CD4-positive, alpha-beta T cell treated with Interleukin-15 for 1 hour (primary cell): ENCODE results near the gene CCDC78.
"Not testable (repeated sequence)": the region's sequence is repeated elsewhere in the genome, so short reads cannot be mapped to it uniquely, and the experiment has no call there.

Source experiments
- DNase-seq: peaks from one replicate; pipeline ENCODE4 v3.0.0-alpha.2; 2020

Gene CCDC78

DNA sequence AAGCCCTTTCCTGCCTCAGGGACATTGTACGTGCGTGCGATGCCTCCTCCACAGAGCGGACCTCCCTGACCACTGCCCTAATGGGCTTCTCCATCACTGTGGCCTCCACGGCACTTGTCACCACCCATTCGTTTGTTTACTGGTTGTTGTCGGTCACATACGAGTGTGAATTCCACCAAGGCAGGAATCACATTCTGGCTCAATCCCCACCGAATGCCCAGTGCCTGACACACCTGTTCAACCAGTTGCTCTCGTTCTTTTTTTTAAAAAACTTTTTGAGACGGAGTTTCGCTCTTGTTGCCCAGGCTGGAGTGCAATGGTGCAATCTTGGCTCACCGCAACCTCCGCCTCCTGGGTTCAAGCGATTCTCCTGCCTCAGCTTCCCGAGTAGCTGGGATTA lies 35.0 kb downstream of the CCDC78 start:
- DNase-seq: not testable (repeated sequence)

DNA sequence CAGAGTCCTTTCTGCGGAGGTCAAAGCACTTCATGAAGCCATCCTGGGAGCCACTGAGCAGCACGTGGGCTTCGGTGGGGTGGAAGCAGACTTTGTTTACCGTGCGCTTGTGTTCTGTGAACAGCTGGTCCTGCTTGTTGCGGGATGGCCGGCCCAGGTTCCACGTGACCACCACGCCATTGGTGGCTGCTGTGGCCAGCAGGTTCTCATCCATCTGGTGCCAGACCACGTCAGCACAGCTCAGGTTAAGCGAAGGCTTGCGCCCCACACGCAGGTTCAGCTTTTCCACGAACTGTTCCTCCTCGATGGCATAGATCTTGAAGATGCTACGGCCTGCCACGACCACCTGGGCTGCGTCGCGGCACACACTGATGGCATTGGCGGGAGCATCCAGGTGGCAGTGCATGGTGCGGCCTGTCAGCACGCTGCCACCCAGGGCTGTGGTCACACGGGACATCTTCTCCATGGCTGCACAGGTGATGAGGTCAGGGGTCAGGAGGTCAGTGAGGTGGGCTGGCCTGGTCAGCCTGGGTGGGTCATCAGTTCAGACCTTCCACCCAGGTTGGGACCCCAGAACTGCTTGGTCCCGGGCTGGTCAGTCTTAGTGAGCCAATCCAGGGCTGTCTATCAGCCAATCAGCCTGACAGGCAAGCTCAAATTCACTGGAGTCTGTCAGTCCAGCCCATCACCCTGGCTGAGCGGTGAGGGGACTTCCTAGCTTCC lies 36.9 kb downstream of the CCDC78 start:
- DNase-seq: no peak

DNA sequence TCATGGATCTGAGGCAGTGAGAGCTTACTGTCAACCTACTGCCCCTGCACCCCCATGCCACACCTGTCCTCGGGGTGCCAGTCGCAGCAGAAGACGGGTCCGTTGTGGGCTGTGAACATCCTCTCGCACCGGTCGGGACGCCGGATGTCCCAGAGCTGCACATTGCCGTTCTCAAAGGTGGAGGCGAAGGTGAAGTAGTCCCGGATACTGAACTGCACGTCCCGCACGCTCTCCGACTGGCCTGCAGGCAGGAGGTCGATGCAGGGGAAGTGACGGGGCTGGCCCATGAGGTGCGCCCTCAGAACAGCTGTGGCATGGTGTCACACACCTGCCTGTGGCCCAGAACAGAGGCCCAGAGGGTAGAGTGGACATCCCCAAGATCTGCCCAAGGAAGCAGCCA lies 38.7 kb downstream of the CCDC78 start:
- DNase-seq: no peak

DNA sequence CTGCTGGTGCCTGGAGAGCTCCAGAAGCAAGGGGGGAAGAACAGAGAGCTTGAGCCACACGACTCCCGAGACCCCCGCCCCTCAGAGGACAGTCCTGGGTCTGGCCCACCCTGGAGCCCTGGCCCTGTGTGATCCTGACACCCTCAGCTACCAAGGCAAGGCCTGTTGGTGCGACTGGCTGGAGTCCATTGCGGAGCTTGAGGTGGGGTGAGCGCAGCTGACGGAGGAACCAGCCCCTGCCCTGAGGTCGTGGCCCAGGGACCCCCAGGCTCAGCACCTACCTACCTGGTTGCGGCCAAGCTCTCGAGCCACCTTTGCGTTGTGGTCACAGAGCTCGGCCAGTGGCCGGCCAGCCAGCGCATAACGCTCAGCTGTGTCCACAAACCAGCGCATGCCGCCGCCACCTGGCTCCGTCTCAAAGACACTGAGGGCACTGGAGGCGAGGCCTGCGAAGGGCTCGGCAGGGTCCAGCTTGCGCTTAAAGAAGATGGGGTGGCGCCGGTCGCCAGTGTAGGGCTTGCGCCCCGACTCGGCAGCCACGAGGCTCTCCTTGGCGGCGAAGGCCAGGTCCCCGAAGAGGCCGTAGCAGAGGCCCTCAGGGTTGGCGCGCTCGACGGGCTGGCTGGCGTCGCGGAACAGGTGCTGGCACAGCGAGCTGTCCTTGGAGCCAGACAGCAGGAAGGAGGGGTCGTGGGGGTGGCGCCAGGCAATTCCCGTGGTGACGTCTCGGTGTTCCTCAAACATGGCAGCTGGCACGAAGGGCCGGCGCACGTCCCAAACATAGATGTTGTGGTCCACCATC lies 39.6 kb downstream of the CCDC78 start:
- DNase-seq: no peak

DNA sequence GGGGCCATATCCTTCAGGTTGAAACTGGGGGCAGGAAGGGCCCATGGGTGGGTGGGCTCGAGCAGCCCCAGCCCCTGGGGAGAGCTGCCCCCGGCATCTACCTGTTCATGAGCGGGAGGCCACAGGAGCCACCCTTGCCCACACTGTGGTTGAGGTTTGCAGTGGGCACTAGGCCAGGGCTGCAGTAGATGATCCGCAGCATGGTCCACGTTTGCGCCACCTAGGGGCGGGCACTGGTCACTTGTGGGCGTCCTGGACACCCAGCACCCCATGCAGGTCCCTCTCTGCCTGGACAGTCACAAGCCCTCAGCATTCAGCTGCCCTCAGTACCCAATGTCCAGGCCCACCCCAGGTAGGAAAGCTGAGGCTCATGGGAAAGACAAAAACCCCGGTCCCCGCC lies 40.3 kb downstream of the CCDC78 start:
- DNase-seq: no peak

DNA sequence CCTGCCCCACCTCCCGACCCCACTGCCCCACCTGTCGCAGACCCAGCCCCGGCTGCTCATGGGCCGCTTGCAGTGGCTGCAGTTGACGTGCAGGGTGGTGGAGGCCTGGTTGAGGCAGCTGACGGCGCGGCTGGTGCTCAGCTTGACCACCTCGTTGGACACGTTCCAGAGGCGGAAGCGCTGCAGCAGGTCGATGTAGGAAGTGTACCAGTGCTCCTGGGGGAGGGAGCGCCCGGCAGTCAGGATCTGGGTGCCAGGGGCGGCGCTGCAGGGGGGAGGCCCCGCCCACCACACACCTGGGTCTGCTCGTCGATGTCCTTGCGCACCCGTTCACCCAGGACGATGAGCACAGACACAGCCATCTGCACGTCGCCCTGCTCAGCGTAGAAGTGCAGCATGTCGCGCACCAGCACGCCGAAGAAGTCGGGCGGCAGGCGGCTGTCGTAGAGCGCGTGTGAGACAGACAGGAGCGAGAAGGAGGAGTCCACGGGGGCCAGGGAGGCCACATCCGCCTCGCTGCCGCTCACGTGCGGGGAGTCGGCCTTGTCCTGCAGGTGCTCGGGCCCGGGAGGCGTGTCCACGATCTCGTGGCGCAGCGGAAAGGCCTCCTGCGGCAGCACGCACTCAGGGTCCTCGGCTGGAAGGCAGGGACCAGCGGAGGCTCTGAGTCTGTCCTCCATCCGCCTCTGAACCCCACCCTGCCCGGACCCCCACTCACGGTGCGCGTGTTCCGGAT lies 41.1 kb downstream of the CCDC78 start:
- DNase-seq: no peak

GRCh38 chr16:684071-684794 lies 42.0 kb downstream of the CCDC78 start, which contains the start of gene JMJD8:
JMJD8 (minus strand) TSS chr16:684334; CDS start chr16:684319, 15 bp downstream.
- peak; percentile 98 for DNase-seq

DNA sequence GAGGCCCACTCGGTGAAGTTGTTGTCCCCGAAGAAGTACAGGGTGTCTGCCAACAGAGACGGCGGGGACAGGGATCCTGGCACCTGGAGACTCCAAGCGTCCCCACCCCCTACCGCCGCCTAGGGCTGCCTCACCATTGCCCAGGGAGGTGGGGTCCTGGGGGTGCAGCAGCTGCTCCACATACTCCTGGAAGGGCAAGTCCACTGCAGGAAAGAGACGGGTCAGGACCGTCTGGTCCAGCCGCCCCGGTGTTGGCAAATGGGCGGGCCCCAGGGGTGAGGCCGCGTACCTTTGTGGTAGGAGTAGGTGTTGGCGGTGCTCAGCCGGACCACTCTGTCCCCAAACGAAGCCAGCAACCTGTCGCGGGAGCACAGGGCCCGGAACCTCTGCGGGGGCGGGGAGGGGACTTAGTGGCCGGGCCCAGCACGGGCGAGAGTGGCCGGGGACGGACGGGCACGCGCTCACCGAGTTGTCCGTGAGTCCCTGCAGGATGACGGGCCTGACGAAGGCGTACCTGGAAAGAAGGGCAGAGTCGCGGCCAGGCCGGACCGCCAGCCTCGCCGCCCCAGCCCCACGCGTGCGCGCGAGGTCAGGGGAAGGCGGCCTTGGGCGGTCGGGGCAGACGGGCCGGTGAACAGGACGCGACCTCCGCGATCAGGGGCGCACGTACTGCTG lies 42.7 kb downstream of the CCDC78 start:
- DNase-seq: no peak

- no peak for DNase-seq
These were observed 43.5 kb downstream of the CCDC78 start for GRCh38 chr16:682493-683395.

DNA sequence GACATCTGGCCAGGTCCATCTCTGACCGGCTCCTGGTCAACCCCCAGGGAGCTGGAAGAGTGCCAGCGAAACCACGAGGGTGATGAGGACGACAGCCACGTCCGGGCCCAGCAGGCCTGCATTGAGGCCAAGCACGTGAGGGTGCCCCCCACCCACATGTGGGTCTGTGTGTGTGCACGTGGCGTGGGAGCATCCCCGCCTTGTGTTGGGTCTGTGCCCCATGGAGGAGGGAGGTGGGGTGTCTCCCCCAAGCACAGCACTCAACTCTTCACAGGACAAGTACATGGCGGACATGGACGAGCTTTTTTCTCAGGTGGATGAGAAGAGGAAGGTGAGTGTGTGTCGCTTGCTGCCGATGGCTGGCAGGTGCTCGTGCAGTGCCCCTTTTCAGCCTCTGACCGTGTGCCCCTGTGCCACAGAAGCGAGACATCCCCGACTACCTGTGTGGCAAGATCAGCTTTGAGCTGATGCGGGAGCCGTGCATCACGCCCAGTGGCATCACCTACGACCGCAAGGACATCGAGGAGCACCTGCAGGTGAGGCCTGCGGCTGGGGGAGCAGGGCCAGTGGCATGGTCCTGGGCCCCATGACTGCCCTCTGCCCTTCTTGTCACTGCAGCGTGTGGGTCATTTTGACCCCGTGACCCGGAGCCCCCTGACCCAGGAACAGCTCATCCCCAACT lies 44.4 kb downstream of the CCDC78 start:
- no peak for DNase-seq

DNA sequence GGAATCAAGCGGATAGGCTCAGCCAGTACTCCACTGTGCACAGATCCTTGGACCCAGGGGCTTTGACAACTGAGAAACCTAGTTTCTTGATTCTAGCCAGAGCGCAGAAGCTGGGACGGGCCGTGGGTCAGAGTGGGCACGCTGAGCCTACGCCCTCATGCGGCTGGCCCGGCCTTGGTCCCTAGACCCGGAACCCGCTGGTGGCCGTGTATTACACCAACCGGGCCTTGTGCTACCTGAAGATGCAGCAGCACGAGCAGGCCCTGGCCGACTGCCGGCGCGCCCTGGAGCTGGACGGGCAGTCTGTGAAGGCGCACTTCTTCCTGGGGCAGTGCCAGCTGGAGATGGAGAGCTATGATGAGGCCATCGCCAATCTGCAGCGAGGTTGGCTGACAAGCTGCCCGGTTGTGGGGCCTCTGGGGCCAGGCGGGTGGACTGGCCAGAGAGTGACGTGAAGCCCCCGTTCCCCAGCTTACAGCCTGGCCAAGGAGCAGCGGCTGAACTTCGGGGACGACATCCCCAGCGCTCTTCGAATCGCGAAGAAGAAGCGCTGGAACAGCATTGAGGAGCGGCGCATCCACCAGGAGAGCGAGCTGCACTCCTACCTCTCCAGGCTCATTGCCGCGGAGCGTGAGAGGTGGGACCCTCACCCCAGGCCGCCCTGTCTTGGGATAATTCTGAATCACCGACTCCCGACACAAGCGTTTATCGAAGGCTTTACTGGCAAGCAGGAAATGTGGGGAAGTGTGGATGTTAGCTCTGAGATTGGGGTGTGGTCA lies 45.1 kb downstream of the CCDC78 start:
- no peak for DNase-seq

DNA sequence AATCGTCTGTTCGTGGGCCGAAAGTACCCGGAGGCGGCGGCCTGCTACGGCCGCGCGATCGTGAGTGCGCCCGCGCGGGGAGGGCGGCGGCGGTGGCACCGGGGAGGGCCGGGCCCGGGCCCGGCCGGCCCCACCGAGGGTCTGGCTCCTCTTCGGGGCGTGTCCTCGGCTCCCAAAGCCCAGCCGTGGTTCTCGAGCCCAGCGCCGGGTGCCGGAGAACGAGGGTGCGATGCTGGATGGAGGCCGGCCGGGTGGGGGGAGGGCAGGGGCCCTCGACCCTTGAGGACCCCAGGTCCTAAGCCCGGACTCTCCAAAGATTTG lies 45.7 kb downstream of the CCDC78 start:
- DNase-seq: no peak

DNA sequence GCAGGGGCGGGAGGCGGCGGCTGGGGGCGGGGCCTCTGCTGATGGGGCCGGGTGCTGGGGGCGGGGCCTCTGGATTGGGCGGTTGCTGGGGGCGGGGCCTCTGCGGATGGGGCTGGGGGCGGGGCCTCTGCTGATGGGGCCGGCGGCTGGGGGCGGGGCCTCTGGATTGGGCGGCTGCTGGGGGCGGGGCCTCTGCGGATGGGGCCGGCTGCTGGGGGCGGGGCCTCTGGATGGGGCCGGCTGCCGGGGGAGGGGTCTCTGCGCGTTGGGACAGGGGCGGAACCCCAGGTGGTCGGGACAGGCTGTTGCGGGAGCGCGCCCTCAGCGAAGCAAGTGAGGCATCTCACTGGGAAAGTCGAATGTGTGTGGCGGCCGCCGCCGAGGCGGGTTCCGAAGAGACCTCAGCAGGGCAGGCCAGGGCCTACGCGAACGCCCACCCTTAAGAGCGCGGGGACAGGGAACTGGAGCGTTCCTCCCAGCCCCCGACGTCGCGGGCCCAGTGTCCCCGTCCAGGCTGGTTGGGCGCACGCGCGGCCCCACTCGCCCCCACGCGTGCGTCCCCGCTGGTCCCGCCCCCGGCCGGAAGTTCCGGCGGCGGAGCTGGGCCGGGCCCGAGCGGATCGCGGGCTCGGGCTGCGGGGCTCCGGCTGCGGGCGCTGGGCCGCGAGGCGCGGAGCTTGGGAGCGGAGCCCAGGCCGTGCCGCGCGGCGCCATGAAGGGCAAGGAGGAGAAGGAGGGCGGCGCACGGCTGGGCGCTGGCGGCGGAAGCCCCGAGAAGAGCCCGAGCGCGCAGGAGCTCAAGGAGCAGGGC lies 46.2 kb downstream of the CCDC78 start, which contains the start of gene STUB1:
Gene STUB1, plus strand, starts transcription at position 597 of the 811 bp plus-strand sequence. Its CDS starts 116 bp downstream, at position 713.
- DNase-seq: peak; percentile 86

- peak; percentile 62 for DNase-seq
These were observed 47.1 kb downstream of the CCDC78 start for GRCh38 chr16:678858-679813.

GRCh38 chr16:678209-678857 lies 47.9 kb downstream of the CCDC78 start:
- no peak for DNase-seq

GRCh38 chr16:677316-678190 lies 48.7 kb downstream of the CCDC78 start:
- DNase-seq: no peak
